GM23248 (cell line): ENCODE measurements around the gene CFAP54.

Experiments used
- EZH2 ChIP-seq: fragments of 200-600 bp; sonication (generic); IDR thresholded peaks from 2 replicates; pipeline ENCODE4 v1.6.1; 2018; ENCODE audit warnings: antibody characterized with exemption, mild to moderate bottlenecking; ENCODE audit not compliant: insufficient read depth, poor library complexity, severe bottlenecking
- EZH2phosphoT487 ChIP-seq: fragments of 200-600 bp; sonication (generic); IDR thresholded peaks from 2 replicates; pipeline ENCODE4 v1.6.1; 2018; ENCODE audit warnings: antibody characterized with exemption, moderate library complexity, mild to moderate bottlenecking, low read depth; ENCODE audit not compliant: insufficient read depth

GRCh38 chr12:96445691-96446583 is 43.4 kb upstream of the CFAP54 start:
- TF ChIP-seq EZH2, result no peak
- no peak for TF ChIP-seq EZH2phosphoT487
